ENCODE measurements around the gene RASA2. TPM values are rescaled to one million over a fixed set of nuclear protein-coding genes. Genes with fewer than 3 reads are reported as not detected.

RASA2 gene
- total and polyA plus RNA-seq, 2 of the 4 experiments (the other 2 are of a cell fraction), result 6.1 to 14.0 TPM

- TF ChIP-seq CEBPB (IDR thresholded peaks at IDR 0.05; ENCODE audit: low read depth, low read length) (no peak), SMC3 (IDR thresholded peaks at IDR 0.05; ENCODE audit: low read depth, low read length) (peak; percentile 33; the same call in 1 of the 2 replicates)
These were observed 89.3 kb downstream of the RASA2 start (continued) for GRCh38 chr3:141575879-141576743.

GRCh38 chr3:141576744-141577052 lies 89.9 kb downstream of the RASA2 start:
- Histone ChIP-seq H3K9ac (ENCODE audit: low read depth, low read length) (no peak overlapping the region), H4K20me1 (ENCODE audit: insufficient read depth, low read length) (no peaks in the 10 kb centered on the region), H2AK9ac (replicated peaks; ENCODE audit: low read depth, low read length, poor library complexity) (no peak overlapping the region), H4K8ac (ENCODE audit: low read depth in 2 of 2, low read length in 2 of 2) (no peak overlapping the region), H2AFZ (replicated peaks; ENCODE audit: low read length, poor library complexity) (no peak overlapping the region), H2AK5ac (ENCODE audit: low read depth, low read length) (no peak overlapping the region), H3K9me1 (ENCODE audit: insufficient read depth, low read length) (no peaks in the 10 kb centered on the region; the same call in 1 of the 2 replicates), H3K27ac (ENCODE audit: insufficient read depth, low read length) (no peak overlapping the region), H3K9me3 (ENCODE audit: control insufficient read depth, insufficient read depth, low read length) (no peaks in the 10 kb centered on the region), H3K27me3 (ENCODE audit: control insufficient read depth, insufficient read depth, low read length) (no peaks in the 10 kb centered on the region), H2BK15ac (ENCODE audit: low read depth, low read length) (no peak overlapping the region), H3K4me3 (ENCODE audit: insufficient read depth, low read depth, low read length) (no peak overlapping the region), H3K4me2 (ENCODE audit: low read depth, low read length) (no peak overlapping the region), H2BK20ac (ENCODE audit: low read depth, low read length) (no peak overlapping the region), H4K91ac (ENCODE audit: insufficient read depth, low read depth, low read length) (no peak overlapping the region), H3K4me1 (ENCODE audit: control insufficient read depth, insufficient read depth, low read length) (peaks cover 2% of the 10 kb centered on the region; the same call in 1 of the 2 replicates), H3K4ac (ENCODE audit: low read depth, low read length) (no peak overlapping the region), H3K14ac (replicated peaks; ENCODE audit: low read depth, low read length) (no peak overlapping the region), H3K56ac (ENCODE audit: extremely low read depth, insufficient read depth, low read length) (no peak overlapping the region), H3K23ac (ENCODE audit: low read depth, low read length) (no peak overlapping the region), H4K5ac (ENCODE audit: low read depth, low read length) (no peak overlapping the region), H3K18ac (ENCODE audit: low read depth, low read length) (no peak overlapping the region), H2BK5ac (ENCODE audit: low read depth, low read length, poor library complexity, severe bottlenecking) (no peak overlapping the region), H2BK120ac (ENCODE audit: low read depth, low read length) (no peak overlapping the region), H3K36me3 (ENCODE audit: control insufficient read depth, insufficient read depth, low read length) (peaks cover 21% of the 10 kb centered on the region), H3K79me1 (ENCODE audit: low read depth in 1 of 2, low read length in 2 of 2) (peaks cover 7 to 8% of the 10 kb centered on the region in 2 experiments; a peak in 3 of 4 replicates)
- ChIA-PET POLR2A (ENCODE audit: unreplicated experiment) (no interaction called here), CTCF (interaction anchor here (0.7 to 1.1 kb wide), 3 partner anchors 29 to 336 kb away, joined by 3 to 4 read pairs (median 4); no protein-coding TSS in a partner anchor)
- BruUV-seq (replicated peaks), result no TSS peak
- intact Hi-C loops (cut with micrococcal nuclease), result loop anchor here (1.0 to 5.0 kb wide), 4 partner anchors 162 to 422 kb away; partner anchors contain the start of gene RNF7
- no peak for ATAC-seq (ENCODE audit: low read depth)
- WGBS, 2 experiments (ENCODE audit: extremely low coverage in 2 of 2, insufficient read length in 1 of 2), result no CpG with 5 or more reads among the region's 1 CpG
- dilution Hi-C loops (cut with HindIII; ENCODE audit: low sequenced_read_pairs, unreplicated experiment), result no loop called here
- DNase-seq, result no peak
- in situ Hi-C loops (cut with MboI; ENCODE audit: low sequenced_read_pairs), result loop anchor here (25.0 kb wide), 1 partner anchor 411 kb away; no protein-coding TSS in a partner anchor
- no peak for TF ChIP-seq USF2 (IDR thresholded peaks at IDR 0.05; ENCODE audit: low read depth, low read length)
- no peak for TF ChIP-seq MAFK (IDR thresholded peaks at IDR 0.05; ENCODE audit: low read depth, low read length)
- no peak for TF ChIP-seq CTCF (conservative IDR thresholded peaks at IDR 0.05; ENCODE audit: low read depth, low read length)
- no peak for TF ChIP-seq CHD1 (IDR thresholded peaks at IDR 0.05; ENCODE audit: low read depth, low read length)
- no peak for TF ChIP-seq RCOR1 (IDR thresholded peaks at IDR 0.05; ENCODE audit: insufficient replicate concordance, low read length)
- TF ChIP-seq FOS (IDR thresholded peaks at IDR 0.05; ENCODE audit: low read depth, low read length), result no peak
- TF ChIP-seq POLR2A (IDR thresholded peaks at IDR 0.05; ENCODE audit: low read depth, low read length), result no peak
- no peak for TF ChIP-seq RAD21 (IDR thresholded peaks at IDR 0.05; ENCODE audit: low read length)
- TF ChIP-seq NFE2L2 (IDR thresholded peaks at IDR 0.05; ENCODE audit: low read depth, low read length), result no peak
- no peak for TF ChIP-seq MAZ (IDR thresholded peaks at IDR 0.05; ENCODE audit: borderline replicate concordance, low read depth, low read length)
- TF ChIP-seq BHLHE40 (IDR thresholded peaks at IDR 0.05; ENCODE audit: low read depth, low read length), result no peak
- TF ChIP-seq RFX5 (IDR thresholded peaks at IDR 0.05; ENCODE audit: low read depth, low read length), result no peak
- no peak for TF ChIP-seq SMC3 (IDR thresholded peaks at IDR 0.05; ENCODE audit: low read depth, low read length)
